ENCODE measurements around the gene RAG2.

The RAG2 gene

GRCh38 chr11:36598051-36598450 is at the start of gene RAG2:
Gene RAG2, minus strand, starts transcription at chr11:36598236. Its CDS starts 4,068 bp downstream, at chr11:36594168.
- no peak for DNase-seq

DNA sequence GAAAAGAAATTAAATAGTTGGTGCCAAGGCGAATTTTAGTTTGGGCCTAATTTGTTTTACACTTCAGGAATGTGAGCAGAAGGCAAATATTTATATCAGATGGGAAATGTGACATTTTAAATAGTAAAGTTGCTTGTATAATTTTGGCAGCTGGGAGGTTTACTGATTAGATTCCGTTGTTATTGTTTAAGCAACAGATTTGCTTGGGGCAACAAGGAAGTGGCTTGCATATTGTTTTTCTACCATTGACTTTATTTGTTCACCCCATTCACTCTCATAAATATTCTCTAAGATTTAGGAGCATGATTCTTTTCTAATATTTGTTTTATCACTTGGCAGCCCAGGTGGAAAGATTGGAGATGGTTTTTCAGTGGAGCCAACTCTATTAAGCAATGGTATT is 40.5 kb upstream of the RAG2 start:
- DNase-seq, result no peak

DNA sequence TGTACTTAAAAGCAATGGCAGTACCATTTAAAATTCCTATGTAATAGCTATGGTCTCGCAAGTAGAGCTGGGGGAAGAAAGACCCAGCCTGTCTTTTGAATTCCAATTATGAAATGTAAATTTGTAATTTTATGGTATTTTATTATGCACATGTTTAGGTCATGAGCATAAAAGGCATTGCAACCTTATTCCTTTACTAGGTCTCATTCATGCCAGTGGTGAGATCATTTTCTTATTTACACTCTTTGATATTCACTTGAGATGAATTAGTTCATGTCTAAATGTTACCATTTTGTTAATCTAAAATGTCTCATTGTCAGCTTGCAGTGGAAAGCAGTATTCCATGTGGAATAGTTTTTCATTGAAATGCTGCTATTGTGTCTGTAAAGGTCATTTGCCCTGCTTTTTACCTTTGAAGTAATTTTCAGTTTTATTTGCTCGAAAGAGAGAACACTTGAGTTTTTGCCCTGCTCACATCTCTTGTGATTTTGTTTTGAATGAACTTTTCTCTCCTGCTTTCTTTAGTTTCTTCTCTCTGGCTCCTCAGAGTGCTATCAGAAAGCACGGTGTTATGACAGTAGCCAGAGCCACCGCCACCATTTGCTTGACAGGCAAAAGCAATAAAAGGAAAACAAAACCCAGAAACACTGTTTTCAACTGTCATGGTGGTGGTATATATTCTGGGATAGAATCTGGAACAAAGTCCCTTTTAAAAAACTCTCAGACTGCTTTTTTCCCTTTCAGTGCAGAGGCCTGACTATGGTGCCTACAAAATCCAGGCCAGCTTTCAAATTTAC is 37.2 kb upstream of the RAG2 start:
- no peak for DNase-seq

DNA sequence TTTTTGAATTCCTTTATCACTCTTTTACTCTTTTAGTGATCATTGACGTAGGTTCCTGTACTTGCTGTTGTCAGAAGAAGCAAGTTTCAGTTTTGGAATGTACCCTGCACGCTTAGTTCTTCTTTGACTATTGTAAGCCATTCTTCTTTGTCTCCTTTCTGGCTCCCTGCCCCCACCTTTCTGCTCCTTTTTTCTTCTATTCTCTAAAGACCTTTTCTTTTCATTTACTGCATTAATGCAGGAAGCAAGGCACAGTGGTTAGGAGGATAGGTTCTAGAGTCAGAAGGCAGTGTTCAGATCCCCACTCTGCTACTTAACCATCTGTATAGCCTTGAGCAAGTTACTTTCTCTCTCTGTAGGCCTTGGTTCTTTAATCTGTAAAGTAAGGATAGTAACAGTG is 33.7 kb upstream of the RAG2 start:
- no peak for DNase-seq

GRCh38 chr11:36628765-36629244 is 30.8 kb upstream of the RAG2 start:
- DNase-seq, result no peak

DNA sequence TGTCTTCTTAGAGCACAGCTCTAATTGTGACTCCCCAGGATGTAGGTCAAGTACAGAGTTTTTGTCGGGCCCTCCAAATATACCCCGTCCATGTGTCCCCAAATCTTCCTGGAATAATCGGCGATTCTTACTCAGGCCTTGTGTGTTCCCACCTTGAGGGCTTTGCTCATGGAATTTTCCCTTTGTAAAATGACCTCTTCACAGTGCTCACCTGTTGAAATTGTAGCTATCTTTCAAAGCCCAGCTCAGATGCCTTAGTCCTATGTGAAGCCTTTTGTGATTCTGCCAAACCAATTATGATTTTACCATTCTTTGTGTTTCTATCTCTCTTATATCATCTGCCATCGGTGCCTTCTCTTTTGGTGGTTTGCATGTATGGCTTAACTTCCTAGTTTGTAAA is 30.1 kb upstream of the RAG2 start:
- DNase-seq, result no peak

GRCh38 chr11:36627471-36627870 is 29.4 kb upstream of the RAG2 start:
- no peak for DNase-seq

GRCh38 chr11:36627006-36627405 is 29.0 kb upstream of the RAG2 start:
- no peak for DNase-seq

GRCh38 chr11:36623494-36623893 is 25.5 kb upstream of the RAG2 start:
- DNase-seq, result no peak

DNA sequence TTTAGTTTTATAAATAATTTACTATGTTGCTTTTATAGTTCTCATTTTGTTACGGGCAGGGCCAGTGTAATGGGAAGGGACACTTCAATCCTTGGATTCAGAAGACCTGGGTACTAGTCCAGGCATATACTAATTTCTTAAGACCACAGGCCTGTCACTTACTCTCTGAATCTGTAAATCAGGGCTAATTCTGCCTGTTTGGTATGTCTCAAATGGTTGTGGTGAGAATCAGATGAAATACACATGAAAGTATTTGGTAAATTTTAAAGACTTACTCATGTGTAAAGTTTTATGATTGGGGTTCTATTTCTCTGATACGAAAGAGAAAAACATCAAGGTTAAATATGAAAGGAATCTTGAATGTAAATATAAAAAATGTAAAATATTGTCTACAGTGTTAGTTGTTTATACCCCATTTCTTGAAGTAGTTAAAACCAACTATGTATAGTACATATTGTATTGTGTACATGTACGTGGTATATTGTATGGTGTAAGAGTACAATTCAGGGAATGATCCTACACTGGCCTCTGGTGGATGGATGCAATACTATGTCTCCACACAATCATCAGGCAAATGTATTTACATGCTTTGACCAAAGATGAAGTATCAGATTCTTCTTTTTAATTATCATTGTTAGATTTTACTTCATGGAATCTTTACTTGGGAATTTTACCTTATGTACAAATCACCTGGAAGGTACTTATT is 24.5 kb upstream of the RAG2 start:
- DNase-seq, result no peak

GRCh38 chr11:36620246-36620645 is 22.2 kb upstream of the RAG2 start:
- DNase-seq, result no peak

- no peak for DNase-seq
Observed at GRCh38 chr11:36619502-36619901, 21.5 kb upstream of the RAG2 start.

GRCh38 chr11:36618363-36619047 is 20.5 kb upstream of the RAG2 start:
- DNase-seq, result no peak

- no peak for DNase-seq
Observed at GRCh38 chr11:36617543-36618362, 19.7 kb upstream of the RAG2 start.

- no peak for DNase-seq
Observed at GRCh38 chr11:36615826-36616225, 17.8 kb upstream of the RAG2 start.

DNA sequence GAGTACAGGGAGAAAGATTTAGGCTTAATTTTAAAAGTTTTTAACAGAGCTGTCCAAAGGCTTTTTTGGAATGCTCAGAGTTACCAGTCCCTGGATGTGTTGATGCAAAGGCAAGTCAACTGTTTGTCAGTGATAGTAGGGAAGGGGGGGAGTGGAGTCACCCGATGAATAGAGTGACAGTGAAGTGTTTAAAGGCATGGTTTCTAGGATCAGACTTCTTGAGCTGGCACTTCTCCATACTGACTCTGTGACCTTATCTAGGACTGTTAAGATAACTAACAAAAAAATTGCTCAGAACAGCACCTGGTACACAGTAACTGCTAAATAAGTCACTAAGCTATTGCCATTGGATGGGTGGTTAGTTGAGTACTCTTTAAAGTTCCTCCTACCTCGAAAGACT is 11.3 kb upstream of the RAG2 start:
- no peak for DNase-seq

GRCh38 chr11:36608491-36609199 is 10.6 kb upstream of the RAG2 start:
- no peak for DNase-seq

- DNase-seq, result no peak
Observed at GRCh38 chr11:36605221-36606216, 7.5 kb upstream of the RAG2 start.

GRCh38 chr11:36602135-36602534 is 4.1 kb upstream of the RAG2 start:
- no peak for DNase-seq

GRCh38 chr11:36601155-36601554 is 3.1 kb upstream of the RAG2 start:
- no peak for DNase-seq

- no peak for DNase-seq
Observed at GRCh38 chr11:36600180-36600579, 2.1 kb upstream of the RAG2 start.

Measured in stimulated activated CD4-positive, alpha-beta T cell treated with anti-CD3 and anti-CD28 coated beads, Interleukin-2, amount 100 ng/mL, for 48 hours (primary cell).